Measurements from ENCODE around the gene KLHL29.

Gene KLHL29

DNA sequence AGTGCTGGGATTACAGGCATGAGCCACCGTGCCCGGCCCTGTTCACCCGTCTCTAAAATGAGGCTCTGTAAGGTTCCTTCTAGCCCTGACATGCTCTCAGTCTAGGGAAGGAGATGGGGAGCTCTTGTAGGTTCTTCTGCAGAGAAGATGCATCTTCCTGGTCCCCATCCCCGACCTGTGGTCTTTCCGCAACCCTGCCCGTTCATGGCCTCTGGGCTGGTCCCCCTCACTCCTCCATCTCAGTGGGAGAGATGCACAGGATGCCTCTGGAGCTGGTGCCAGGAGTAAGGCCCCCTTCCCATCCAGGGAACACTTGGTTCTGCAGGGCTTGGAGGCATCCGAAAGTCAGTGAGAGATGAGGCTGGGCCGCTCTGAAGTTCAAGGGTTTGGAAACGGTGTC is 212.7 kb downstream of the KLHL29 start:
- TF ChIP-seq EGR1 (IDR thresholded peaks at IDR 0.05) (no peak), ZBTB7A (IDR thresholded peaks at IDR 0.05; ENCODE audit: low read depth) (no peak), FOXM1 (IDR thresholded peaks at IDR 0.05; ENCODE audit: borderline replicate concordance, low read depth) (no peak), CREB1 (IDR thresholded peaks at IDR 0.05; ENCODE audit: low read depth) (no peak), TAF1 (IDR thresholded peaks at IDR 0.05; ENCODE audit: low read depth) (no peak), TEAD4 (IDR thresholded peaks at IDR 0.05) (no peak), TCF12 (IDR thresholded peaks at IDR 0.05; ENCODE audit: low read depth) (no peak), NFIC (IDR thresholded peaks at IDR 0.05) (no peak), CEBPB (IDR thresholded peaks at IDR 0.05) (no peak), MAX (IDR thresholded peaks at IDR 0.05) (no peak), EP300 (IDR thresholded peaks at IDR 0.05; ENCODE audit: borderline replicate concordance) (no peak), YY1 (IDR thresholded peaks at IDR 0.05; ENCODE audit: low read depth) (no peak), RAD21 (IDR thresholded peaks at IDR 0.05; ENCODE audit: low read depth) (no peak)
- TF ChIP-seq, protein P1, sequence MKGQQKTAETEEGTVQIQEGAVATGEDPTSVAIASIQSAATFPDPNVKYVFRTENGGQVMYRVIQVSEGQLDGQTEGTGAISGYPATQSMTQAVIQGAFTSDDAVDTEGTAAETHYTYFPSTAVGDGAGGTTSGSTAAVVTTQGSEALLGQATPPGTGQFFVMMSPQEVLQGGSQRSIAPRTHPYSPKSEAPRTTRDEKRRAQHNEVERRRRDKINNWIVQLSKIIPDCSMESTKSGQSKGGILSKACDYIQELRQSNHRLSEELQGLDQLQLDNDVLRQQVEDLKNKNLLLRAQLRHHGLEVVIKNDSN (IDR thresholded peaks at IDR 0.05): no peak
- TF ChIP-seq, protein P2, sequence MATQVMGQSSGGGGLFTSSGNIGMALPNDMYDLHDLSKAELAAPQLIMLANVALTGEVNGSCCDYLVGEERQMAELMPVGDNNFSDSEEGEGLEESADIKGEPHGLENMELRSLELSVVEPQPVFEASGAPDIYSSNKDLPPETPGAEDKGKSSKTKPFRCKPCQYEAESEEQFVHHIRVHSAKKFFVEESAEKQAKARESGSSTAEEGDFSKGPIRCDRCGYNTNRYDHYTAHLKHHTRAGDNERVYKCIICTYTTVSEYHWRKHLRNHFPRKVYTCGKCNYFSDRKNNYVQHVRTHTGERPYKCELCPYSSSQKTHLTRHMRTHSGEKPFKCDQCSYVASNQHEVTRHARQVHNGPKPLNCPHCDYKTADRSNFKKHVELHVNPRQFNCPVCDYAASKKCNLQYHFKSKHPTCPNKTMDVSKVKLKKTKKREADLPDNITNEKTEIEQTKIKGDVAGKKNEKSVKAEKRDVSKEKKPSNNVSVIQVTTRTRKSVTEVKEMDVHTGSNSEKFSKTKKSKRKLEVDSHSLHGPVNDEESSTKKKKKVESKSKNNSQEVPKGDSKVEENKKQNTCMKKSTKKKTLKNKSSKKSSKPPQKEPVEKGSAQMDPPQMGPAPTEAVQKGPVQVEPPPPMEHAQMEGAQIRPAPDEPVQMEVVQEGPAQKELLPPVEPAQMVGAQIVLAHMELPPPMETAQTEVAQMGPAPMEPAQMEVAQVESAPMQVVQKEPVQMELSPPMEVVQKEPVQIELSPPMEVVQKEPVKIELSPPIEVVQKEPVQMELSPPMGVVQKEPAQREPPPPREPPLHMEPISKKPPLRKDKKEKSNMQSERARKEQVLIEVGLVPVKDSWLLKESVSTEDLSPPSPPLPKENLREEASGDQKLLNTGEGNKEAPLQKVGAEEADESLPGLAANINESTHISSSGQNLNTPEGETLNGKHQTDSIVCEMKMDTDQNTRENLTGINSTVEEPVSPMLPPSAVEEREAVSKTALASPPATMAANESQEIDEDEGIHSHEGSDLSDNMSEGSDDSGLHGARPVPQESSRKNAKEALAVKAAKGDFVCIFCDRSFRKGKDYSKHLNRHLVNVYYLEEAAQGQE (IDR thresholded peaks at IDR 0.05; ENCODE audit: low read depth): no peak

- TF ChIP-seq NFIC (IDR thresholded peaks at IDR 0.05) (no peak), FOXM1 (IDR thresholded peaks at IDR 0.05; ENCODE audit: borderline replicate concordance, low read depth) (no peak)
These were observed 214.0 kb downstream of the KLHL29 start for GRCh38 chr2:23599006-23599405.

GRCh38 chr2:23599667-23600066 is 214.7 kb downstream of the KLHL29 start:
- TF ChIP-seq YY1 (IDR thresholded peaks at IDR 0.05; ENCODE audit: low read depth) (no peak), EP300 (IDR thresholded peaks at IDR 0.05; ENCODE audit: borderline replicate concordance) (no peak), TCF12 (IDR thresholded peaks at IDR 0.05; ENCODE audit: low read depth) (no peak), MAX (IDR thresholded peaks at IDR 0.05) (no peak), TAF1 (IDR thresholded peaks at IDR 0.05; ENCODE audit: low read depth) (no peak), CEBPB (IDR thresholded peaks at IDR 0.05) (no peak), EGR1 (IDR thresholded peaks at IDR 0.05) (no peak), FOXM1 (IDR thresholded peaks at IDR 0.05; ENCODE audit: borderline replicate concordance, low read depth) (no peak), CREB1 (IDR thresholded peaks at IDR 0.05; ENCODE audit: low read depth) (no peak), RAD21 (IDR thresholded peaks at IDR 0.05; ENCODE audit: low read depth) (no peak), NFIC (IDR thresholded peaks at IDR 0.05) (no peak), TEAD4 (IDR thresholded peaks at IDR 0.05) (no peak), ZBTB7A (IDR thresholded peaks at IDR 0.05; ENCODE audit: low read depth) (no peak)
- TF ChIP-seq, protein P2 (IDR thresholded peaks at IDR 0.05; ENCODE audit: low read depth): no peak
- TF ChIP-seq, protein P1 (IDR thresholded peaks at IDR 0.05): no peak

- TF ChIP-seq MAX (IDR thresholded peaks at IDR 0.05) (no peak), CEBPB (IDR thresholded peaks at IDR 0.05) (no peak), TEAD4 (IDR thresholded peaks at IDR 0.05) (no peak), NFIC (IDR thresholded peaks at IDR 0.05) (no peak)
- TF ChIP-seq, protein P2 (IDR thresholded peaks at IDR 0.05; ENCODE audit: low read depth): no peak
These were observed 215.4 kb downstream of the KLHL29 start for GRCh38 chr2:23600346-23600745.

Measured in Ishikawa (cell line).